ENCODE measurements around the gene ZC3H11A.
"Not testable (repeated sequence)": the region's sequence is repeated elsewhere in the genome, so short reads cannot be mapped to it uniquely, and the experiment has no call there.

ZC3H11A gene

DNA sequence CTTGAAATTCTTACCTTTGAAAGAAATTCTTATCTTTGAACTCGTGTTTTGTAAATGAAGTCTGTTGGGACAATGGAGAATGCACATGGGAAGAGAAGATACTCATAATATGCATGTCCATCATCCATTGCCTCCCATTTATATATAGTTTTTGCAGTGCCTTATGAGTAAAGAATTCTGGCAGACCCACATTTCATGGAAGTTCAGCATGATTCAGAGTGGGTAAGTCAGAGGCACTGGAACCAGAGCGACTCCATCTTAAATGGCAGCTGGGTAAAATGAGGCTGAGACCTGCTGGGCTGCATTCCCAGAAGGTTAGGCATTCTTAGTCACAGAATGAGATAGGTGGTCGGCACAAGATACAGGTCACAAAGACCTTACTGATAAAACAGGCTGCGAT lies 16.6 kb upstream of the ZC3H11A start:
- Mint-ChIP-seq H3K4me3 (no peak overlapping the region), H3K9me3 (no peaks in the 10 kb centered on the region), H3K27me3 (ENCODE audit: low read depth) (no peaks in the 10 kb centered on the region), H3K36me3 (ENCODE audit: low read depth) (no peaks in the 10 kb centered on the region), H3K4me1 (no peaks in the 10 kb centered on the region), H3K27ac (no peak overlapping the region)
- TF ChIP-seq, protein P1, sequence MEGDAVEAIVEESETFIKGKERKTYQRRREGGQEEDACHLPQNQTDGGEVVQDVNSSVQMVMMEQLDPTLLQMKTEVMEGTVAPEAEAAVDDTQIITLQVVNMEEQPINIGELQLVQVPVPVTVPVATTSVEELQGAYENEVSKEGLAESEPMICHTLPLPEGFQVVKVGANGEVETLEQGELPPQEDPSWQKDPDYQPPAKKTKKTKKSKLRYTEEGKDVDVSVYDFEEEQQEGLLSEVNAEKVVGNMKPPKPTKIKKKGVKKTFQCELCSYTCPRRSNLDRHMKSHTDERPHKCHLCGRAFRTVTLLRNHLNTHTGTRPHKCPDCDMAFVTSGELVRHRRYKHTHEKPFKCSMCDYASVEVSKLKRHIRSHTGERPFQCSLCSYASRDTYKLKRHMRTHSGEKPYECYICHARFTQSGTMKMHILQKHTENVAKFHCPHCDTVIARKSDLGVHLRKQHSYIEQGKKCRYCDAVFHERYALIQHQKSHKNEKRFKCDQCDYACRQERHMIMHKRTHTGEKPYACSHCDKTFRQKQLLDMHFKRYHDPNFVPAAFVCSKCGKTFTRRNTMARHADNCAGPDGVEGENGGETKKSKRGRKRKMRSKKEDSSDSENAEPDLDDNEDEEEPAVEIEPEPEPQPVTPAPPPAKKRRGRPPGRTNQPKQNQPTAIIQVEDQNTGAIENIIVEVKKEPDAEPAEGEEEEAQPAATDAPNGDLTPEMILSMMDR (IDR thresholded peaks at IDR 0.05; ENCODE audit: unreplicated experiment in 3 of 3) = no peak

DNA sequence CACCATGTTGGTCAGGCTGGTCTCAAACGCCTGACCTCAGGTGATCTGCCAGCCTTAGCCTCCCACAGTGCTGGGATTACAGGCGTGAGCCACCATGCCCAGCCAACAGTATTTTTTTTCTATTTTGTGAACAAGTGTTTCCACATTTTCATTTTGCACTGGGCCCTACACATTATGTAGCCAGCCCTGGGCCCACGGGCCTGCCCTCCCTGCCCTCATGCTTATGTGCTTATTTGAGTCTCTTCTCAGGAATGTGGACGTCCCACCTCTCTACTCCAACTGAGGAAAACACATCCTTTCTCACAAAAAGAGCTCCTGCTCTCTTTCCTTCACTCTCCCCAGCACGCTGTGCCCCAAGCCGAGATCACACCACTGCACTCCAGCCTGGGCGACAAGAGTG lies 13.5 kb upstream of the ZC3H11A start:
- Mint-ChIP-seq H3K36me3 (ENCODE audit: low read depth) (no peaks in the 10 kb centered on the region), H3K4me1 (no peaks in the 10 kb centered on the region), H3K4me3 (no peak overlapping the region), H3K27ac (no peak overlapping the region), H3K9me3 (no peaks in the 10 kb centered on the region), H3K27me3 (ENCODE audit: low read depth) (no peaks in the 10 kb centered on the region)
- TF ChIP-seq, protein P1 (IDR thresholded peaks at IDR 0.05; ENCODE audit: unreplicated experiment in 3 of 3) = no peak

DNA sequence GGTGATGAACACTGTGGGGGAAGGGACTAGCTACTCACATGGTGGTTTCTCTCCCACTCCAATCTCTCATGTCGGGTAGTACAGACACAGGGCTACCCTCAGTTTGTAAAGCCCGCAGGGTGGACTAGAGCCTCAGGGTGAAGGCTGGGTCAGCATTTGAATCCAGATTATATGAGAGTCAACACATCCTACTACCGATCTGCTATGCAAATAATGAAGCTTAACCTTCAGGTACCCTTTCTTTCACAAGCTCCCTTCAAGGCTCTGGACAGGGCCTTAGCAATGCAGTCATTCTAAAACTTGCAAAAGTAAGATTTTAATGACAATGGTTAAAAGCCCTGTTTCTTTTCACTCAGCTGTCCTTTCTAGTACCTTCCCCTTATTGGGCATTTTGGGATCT lies 5.5 kb upstream of the ZC3H11A start:
- Mint-ChIP-seq H3K27ac (no peak overlapping the region), H3K36me3 (ENCODE audit: low read depth) (no peaks in the 10 kb centered on the region), H3K9me3 (no peaks in the 10 kb centered on the region), H3K27me3 (ENCODE audit: low read depth) (no peaks in the 10 kb centered on the region), H3K4me1 (peaks cover 3% of the 10 kb centered on the region), H3K4me3 (no peak overlapping the region)
- TF ChIP-seq, protein P1 (IDR thresholded peaks at IDR 0.05; ENCODE audit: unreplicated experiment in 3 of 3) = no peak

DNA sequence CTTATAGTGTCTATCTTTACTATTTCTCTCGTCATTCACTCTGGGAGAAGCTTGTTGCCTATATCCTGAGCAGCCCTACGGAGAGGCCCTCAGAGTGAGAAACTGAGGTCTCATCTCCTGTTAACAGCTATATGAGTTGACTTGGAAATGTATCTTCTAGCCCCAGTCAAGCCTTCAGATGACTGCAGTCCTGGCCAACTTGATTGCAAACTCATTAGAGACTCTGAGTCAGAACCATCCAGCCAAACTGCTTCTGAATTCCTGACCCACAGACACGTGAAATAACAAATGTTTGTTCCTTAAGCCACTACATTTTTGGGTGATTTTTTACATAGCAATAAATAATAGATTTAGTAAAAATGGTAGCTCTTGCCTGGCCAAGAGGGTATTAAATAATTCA lies 3.9 kb upstream of the ZC3H11A start:
- Mint-ChIP-seq H3K27me3 (ENCODE audit: low read depth) (no peaks in the 10 kb centered on the region), H3K27ac (no peak overlapping the region), H3K4me1 (peaks cover 8% of the 10 kb centered on the region), H3K4me3 (no peak overlapping the region), H3K36me3 (ENCODE audit: low read depth) (peaks cover 5% of the 10 kb centered on the region), H3K9me3 (no peaks in the 10 kb centered on the region)
- TF ChIP-seq, protein P1 (IDR thresholded peaks at IDR 0.05; ENCODE audit: unreplicated experiment in 3 of 3) = no peak

DNA sequence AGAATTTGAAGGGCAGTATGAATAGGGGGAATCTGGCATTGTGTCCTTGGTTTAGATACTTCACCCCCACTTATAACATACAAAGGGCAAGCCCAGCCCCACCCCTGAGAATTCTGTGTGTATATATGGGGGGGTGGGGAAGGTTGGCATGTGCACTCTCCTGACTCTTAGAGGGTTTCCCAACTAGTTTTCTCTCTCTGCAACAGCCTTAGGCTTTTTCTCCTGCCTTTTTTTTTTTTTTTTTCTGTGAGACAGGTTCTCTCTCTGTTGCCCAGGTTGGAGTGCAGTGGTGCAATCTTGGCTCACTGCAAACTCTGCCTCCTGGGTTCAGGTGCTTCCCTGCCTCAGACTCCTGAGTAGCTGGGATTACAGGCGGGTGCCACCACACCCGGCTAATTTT lies 2.9 kb upstream of the ZC3H11A start:
- H3K27ac Mint-ChIP-seq = no peak overlapping the region
- peak overlapping the region in 1 of 3 experiments; percentile 29 for H3K4me3 Mint-ChIP-seq
- no peaks in the 10 kb centered on the region for H3K27me3 Mint-ChIP-seq (ENCODE audit: low read depth)
- H3K9me3 Mint-ChIP-seq = peaks cover 2% of the 10 kb centered on the region
- H3K4me1 Mint-ChIP-seq = peaks cover 16% of the 10 kb centered on the region
- H3K36me3 Mint-ChIP-seq (ENCODE audit: low read depth) = peaks cover 13% of the 10 kb centered on the region
- TF ChIP-seq, protein P1 (IDR thresholded peaks at IDR 0.05; ENCODE audit: unreplicated experiment in 3 of 3) = no peak

DNA sequence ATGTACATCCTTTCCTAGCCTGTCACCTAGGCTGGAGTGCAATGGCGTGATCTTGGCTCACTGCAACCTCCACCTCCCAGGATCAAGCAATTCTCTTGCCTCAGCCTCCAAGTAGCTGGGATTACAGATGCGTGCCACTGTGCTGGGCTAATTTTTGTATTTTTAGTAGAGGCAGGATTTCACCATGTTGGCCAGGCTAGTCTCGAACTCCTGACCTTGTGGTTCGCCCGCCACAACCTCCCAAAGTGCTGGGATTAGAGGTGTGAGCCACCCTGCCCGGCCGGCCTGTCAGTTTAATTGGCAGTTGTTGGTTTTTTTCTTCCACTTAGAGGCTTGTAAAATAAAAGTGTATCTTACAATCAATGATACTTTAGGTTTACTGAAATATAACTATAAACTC lies 1.9 kb upstream of the ZC3H11A start:
- Mint-ChIP-seq H3K4me1 (peaks cover 27% of the 10 kb centered on the region), H3K36me3 (ENCODE audit: low read depth) (peaks cover 24% of the 10 kb centered on the region), H3K27ac (peak overlapping the region in 1 of 3 experiments; percentile 62)
- not testable (repeated sequence) for H3K9me3 Mint-ChIP-seq; H3K4me3 Mint-ChIP-seq; H3K27me3 Mint-ChIP-seq (ENCODE audit: low read depth)

Measured in nephron (organoid).